HEK293T (cell line): Measurements from ENCODE around the gene SLC44A5.

Experiments
- ARNT ChIP-seq: fragments of 450-650 bp; IDR thresholded peaks from 2 replicates; pipeline ENCODE4 v1.6.1; 2017; ENCODE audit warnings: mild to moderate bottlenecking
- FOXA1 ChIP-seq: fragments of 450-650 bp; IDR thresholded peaks from 2 replicates; pipeline ENCODE4 v1.6.1; 2016; ENCODE audit warnings: mild to moderate bottlenecking
- LEF1 ChIP-seq: fragments of 450-650 bp; IDR thresholded peaks from 2 replicates; pipeline ENCODE4 v1.6.1; 2017; ENCODE audit warnings: mild to moderate bottlenecking, borderline replicate concordance
- ZNF384 ChIP-seq: fragments of 450-650 bp; IDR thresholded peaks from 2 replicates; pipeline ENCODE4 v1.6.1; 2016

GRCh38 chr1:75243124-75243523 is 367.8 kb downstream of the SLC44A5 start:
- TF ChIP-seq ZNF384: no peak
- no peak for TF ChIP-seq FOXA1
- no peak for TF ChIP-seq LEF1
- no peak for TF ChIP-seq ARNT
